Stimulated activated CD8-positive, alpha-beta memory T cell treated with anti-CD3 and anti-CD28 coated beads, Interleukin-12 subunit alpha, Interleukin-12 subunit beta, amount 100 ng/mL, for 1 hour (primary cell): Measurements from ENCODE around the gene CCSER1.
"Not testable (repeated sequence)": the region's sequence is repeated elsewhere in the genome, so short reads cannot be mapped to it uniquely, and the experiment has no call there.

Experiments used
- DNase-seq: peaks from one replicate; pipeline ENCODE4 v3.0.0-alpha.2; 2020; ENCODE audit warnings: low read depth

Gene CCSER1

DNA sequence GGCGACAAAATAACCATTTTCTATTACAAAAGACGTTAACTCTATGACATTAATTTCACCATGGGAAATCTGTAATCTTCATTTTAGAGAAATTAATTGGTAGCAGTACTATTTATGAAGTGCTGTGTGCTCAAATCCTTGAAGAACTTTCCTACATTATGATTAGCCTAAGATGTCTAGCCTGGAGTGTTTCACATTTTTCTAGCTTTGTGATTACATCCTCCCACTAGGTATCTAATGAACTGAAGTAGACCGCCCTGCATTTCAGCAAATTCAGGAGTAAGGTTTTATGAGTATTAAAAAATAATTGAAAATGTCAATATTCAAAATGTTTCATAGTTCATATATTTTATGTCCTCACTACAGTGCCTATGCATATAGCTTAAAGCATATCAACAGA lies 713.1 kb downstream of the CCSER1 start:
- DNase-seq, result no peak

DNA sequence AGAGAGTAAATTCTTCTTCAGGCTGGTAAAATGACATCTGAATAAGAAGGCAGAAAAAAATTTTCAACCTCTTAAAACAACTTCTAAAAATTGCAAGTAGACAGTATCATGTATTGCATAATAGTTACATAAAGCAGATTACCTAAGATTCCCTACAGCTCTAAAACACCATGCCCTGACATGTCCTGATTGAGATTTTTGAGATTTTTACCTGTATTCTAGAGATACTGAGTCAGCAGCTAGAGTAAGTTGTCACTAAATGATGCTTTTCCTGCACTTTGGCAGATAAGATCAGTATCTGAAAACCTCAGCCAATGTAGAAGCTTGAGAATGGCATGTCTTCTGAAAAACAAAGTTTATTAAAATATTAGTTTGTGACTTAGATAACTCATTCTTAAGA lies 713.6 kb downstream of the CCSER1 start:
- no peak for DNase-seq

DNA sequence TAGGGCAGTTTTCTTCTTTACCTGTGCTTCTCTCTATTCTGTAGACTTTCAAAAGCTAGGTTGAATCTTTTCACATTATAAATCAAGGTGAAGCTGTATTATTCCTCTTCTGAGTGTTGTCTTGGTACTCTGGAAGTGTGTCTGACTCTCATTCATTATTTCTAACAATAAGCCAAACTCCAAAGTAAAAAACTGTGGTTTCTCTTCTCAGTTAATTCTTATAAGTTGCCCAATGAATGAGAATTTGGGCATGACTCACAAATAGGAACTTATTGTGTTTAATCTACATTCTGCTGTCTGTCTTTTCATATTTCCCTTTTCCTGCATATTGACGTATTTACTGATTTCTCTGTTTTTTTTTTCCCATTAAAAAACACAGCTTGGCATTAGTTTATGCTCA lies 714.5 kb downstream of the CCSER1 start:
- DNase-seq, result no peak

DNA sequence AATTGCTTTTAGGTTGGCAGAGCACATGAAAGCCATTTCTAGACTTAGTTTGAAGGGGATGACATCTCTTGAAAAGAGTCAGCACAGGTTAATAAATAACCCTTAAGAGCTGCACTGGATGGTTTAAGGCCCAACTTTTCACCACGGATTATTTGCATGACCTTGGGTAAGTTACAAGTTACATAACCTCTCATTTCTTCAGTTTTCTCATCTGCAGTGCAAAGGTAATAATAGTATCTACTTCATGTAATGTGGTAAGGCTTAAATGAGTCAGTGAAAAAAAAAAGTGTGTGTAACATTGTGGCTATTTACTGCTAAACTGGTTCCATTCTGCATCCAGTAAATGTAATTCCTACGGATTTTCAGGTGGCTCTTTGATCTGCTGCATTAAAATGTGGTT lies 715.8 kb downstream of the CCSER1 start:
- DNase-seq, result no peak

DNA sequence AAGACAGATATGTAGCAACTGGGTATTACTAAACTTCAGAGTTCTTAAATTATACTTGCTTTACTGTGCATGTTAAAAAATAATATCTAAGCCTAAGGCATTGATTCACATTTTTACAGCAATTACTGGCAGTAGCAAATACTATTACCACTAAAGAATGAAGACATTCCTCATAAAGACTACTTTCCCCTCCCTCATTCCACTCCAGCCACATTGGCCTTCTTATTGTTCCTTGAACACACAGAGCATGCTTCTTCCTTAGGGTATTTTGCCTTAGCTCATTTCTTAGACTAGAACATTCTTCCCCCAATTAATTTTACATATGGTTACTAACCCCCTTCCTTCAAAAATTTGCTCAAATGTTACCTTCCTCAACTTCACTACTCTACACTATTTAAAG lies 717.0 kb downstream of the CCSER1 start:
- no peak for DNase-seq

DNA sequence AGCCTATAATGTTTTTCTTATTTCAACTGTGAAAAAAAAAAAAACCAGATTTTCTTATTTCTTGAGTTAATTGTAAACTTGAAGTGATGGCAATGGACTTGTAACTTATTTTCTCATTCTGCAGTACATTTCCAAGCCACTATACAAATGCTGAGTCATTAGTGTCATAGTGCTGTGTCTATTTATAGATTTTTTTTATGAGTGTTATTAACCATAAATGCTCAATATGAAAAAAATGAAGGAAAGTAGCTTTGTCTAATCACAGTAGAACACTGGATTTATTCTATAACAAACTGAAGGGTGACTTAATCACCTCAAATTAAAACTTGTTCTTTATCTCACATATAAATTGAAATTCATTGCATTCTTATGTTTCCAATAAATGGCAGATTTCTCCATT lies 718.6 kb downstream of the CCSER1 start:
- no peak for DNase-seq

DNA sequence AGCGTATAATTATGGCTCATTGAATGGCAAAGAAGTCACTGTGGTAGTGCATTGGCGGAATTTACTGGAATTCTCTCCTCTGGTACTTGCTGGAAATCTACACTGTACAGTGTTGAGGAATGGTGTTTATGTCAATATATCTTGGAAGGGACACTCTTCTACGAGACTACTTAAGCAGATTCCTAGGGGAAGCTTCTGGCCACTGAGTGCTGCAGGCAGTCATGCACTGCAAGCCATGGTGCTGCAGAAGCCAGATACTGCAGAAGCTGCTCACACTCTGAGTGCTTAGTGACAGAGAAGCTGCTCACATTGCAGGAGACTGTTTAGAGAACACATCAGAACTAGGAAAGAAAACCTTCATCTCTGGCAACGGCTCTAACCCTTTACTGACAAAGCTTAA lies 725.0 kb downstream of the CCSER1 start:
- no peak for DNase-seq

DNA sequence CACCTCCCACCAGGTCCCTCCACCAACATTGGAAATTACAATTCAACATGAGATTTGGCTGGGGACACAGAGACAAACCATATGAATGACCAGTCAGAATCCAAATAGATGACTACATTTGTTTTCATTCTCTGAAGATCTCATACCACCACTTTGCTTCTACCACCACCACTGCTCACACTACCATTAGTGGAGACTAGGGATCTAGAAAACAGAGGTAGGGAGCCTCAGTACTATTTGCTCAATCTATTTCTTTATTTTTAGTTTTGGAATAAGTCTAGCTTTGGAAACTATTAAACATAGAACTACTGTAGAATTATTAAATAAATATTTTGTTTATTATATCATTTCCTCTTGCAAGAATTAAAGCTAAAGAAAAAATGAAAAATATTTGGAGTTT lies 727.9 kb downstream of the CCSER1 start:
- DNase-seq, result no peak

DNA sequence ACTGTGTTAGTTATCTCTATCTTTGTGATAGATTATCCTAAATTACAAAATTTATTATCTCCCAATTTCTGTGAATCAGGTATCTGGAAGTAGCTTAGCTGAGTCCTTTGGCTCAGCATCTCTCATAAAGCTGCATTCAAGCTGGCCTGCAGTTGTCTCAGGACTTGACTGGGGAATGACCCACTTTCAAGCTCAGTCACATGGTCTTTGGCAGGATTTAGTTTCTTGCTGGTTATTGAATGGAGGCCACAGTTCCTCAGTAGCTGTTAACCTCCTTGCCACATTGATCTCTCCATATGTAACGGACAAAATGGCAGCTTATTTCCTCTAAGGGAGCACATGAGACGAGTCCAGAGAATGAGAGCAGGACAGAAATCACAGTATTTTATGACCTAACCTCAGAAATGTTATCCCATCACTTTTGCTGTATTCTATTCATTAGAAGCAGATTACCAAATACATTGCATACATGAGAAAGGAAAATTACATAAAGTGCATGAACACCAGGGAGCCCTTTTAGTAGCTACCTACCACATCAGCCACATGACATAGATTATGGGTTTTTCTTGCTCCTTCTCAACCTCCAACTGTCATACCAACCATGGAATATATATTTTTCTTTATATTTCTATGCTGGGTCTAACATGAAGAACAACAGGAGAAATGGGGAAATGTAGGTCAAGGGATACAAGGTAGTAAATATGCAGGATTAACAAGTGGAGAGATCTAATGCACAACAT lies 730.1 kb downstream of the CCSER1 start:
- no peak for DNase-seq

DNA sequence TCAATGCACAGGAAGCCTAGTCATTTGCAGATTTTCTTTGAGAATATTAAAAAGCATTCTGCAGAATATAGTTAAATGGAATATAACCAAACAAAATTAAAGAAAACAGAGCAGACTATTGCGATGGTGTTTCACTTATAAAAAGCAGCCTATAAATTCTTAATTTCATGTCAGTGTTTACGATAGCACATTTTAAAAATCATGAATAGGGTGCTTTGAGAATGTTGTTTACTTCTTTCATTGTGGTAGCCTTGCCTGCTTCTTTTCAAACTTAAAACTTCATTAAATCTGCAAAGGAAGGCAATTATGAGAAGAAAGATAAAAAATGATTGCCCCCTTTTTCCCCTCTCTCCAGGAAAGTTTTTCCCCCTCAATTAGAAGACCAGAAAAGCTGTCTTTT lies 748.6 kb downstream of the CCSER1 start:
- DNase-seq, result no peak

DNA sequence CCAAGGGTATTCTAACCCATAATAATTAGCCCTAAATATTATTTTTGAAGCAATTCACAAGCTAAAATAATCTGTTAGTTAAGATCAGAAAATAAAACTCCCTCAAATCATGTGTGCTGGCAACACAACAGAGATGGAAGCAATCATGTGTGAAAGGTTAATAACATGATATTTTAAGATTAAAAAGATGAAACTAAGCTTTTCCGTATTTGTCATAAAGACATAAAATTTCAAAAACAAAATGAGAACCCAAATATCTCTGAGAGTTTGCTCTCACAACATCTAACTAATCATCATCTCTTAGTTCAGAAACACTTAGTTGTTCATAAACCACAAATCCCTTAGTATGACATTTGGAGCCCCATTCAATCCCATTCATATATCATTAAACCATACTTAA lies 749.1 kb downstream of the CCSER1 start:
- DNase-seq, result no peak

DNA sequence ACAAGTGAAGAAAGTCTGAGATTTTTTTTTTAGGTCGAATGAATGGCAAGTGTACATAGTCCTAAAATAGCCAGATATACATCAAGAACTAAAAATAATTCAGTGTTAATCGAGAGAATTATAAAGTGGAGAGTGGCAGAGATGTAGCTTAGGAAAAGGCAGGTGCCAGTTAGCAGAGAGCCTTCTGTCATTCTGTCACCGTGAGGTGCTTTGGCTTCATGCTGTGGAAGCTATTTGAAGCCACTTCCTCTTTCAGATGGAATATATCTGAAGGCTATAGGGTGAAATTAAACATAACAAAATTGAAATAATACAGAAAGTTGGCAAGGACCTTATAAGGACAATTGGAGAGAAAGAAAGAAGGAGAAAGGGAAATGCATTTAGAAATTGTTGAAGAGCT lies 756.3 kb downstream of the CCSER1 start:
- DNase-seq, result no peak

DNA sequence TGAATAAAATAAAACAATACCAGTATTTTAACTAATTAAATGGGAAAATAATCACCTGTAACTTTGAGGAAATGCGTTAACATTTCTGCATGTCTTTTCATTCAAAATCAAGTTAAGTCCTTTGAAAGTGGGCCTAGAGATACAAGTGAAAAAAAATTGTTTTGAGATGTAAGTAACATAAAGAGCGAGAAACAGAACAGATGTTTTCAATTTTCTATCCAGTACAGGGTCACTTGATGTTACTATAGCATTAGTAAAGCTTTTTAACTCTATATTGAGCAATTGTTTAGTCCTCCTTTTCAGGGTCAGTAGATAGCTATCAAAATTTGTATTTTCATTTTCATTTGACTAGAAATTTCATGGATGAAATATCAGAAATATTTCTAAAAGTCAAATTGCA lies 761.4 kb downstream of the CCSER1 start:
- DNase-seq, result no peak

DNA sequence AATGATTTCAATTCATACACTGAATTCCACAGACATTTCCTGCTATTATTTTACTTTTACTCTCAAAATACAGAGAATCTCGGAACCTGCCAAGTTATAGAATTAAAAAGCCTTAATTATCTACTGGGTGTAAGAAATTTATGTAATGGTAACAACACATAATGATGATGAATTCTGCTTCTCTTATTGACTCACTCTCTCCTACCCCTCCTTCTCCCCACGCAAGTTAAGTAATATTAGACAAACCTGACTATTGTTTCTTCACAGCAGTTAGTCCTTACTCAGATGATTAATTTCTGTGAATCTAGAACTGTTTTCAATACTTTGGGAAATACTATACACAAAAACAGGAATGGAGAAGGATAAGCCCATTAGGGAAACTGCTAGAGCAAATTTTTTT lies 762.0 kb downstream of the CCSER1 start:
- DNase-seq, result no peak

DNA sequence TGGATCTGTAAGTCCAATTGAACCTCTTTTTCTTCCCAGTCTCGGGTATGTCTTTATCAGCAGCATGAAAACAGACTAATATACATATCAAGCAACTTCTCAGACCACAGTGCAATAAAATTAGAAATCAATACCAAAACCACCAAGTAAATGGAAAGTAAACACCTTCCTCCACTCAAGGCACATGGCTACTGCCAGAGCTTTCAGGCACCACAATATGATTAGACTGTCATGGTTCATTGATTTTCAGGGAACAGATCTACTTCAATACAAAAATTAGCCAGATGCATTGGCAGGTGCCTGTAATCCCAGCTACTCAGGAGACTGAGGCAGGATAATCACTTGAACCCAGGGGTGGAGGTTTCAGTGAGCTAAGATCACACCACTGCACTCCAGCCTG lies 776.2 kb downstream of the CCSER1 start:
- not testable (repeated sequence) for DNase-seq

DNA sequence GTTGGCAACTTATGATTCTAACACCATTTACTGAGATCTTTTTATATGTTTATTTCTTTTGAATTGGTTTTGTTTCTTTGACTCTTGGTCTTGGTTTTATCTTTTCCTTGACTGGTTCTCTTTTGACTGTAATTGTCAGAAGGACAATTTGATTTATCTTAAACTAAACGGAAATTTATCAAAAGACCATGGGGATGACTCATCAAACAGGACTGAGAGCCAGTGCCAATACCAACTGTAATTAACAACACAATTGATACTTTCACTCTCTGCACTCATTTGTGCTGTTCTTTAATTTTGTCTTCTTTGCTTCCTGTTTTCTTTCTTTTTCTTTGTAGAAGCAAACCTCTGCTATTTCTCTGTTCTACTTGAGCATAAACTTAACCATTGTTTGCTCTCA lies 776.8 kb downstream of the CCSER1 start:
- no peak for DNase-seq

DNA sequence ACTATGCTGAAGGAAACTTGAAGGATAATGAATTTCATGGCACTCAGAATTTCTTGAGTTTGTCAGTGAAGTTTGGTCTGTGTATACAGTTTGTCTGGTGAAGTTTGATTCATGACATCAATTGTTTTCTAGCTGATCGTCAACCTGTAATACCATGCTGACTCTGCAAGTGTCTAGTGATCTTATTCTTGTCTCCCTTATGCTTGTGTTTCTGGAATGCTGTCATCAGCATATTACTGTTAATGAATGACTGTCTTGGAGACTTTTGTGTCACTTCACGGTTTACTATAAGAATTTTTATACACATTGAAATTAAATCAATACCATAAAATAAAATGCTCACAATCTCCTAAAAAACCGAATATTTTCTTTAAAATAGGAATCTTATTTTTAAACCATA lies 779.0 kb downstream of the CCSER1 start:
- DNase-seq, result no peak

DNA sequence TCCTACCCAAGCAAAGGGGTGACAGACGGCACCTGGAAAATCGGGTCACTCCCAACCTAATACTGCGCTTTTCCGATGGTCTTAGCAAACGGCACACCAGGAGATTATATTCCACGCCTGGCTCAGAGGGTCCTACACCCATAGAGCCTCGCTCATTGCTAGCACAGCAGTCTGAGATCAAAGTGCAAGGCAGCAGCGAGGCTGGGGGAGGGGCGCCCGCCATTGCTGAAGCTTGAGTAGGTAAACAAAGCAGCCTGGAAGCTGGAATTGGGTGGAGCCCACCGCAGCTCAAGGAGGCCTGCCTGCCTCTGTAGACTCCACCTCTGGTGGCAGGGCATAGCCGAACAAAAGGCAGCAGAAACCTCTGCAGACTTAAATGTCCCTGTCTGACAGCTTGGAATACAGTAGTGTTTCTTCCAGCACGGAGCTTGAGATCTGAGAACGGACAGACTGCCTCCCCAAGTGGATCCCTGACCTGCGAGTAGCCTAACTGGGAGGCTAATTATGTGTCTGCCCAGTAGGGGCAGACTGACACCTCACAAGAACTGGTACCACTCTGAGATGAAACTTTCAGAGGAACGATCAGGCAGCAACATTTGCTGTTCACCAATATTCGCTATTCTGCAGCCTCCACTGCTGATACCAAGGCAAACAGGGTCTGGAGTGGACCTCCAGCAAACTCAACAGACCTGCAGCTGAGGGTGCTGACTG lies 784.7 kb downstream of the CCSER1 start:
- DNase-seq, result not testable (repeated sequence)

DNA sequence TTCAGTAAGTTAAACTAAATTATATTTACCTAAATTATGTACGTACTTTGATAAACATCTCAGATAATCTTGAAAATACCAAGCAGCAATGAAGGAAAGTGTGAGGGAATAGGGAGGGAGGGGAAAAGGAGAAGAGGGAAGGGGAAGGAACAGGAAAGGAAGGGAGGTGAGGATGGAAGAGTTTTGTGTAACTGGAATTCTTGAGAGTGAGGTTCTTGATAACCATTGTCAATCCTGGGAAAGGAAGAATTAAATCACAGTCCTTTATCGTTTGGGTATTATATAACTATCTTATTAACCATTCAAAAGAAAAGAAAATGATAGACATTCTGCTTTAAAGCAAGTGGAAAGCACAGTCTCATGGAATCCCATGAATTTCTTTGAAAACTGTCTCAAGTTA lies 795.0 kb downstream of the CCSER1 start:
- no peak for DNase-seq

DNA sequence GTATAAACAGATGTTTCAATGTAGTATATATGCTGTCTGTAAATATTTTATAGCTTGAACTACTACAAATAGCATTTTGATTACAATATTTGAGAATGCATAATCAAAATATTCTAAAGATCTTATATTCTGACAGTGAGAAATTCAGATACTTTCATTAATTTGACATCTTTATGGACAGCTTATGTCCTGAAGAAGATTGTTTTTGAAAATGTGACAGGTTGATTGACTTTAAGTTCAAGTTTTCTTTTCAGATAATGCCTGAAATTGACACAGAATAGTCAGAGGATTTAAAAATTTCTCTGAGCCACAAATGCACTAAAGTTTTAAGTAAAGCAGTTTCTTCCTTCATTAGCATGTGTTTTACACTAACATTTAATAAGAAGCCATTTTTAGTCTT lies 799.8 kb downstream of the CCSER1 start:
- no peak for DNase-seq

DNA sequence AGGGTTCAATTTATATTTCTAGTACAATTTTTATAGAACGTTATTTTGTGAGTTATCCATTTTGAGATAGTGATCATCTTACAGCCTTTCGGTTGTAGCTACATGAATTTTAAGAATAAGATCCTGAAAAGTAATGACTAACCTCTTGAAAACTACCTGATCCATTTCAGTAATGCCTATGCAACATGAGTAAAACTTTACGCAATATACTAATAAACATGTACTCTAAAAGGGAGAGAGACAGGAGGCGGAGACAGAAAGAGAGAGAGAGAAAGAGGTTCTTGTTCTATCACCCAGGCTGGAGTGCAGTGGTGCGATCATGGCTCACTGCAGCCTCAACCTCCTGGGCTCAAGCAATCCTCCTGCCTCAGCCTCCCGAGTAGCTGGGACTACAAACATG lies 816.1 kb downstream of the CCSER1 start:
- DNase-seq, result no peak

DNA sequence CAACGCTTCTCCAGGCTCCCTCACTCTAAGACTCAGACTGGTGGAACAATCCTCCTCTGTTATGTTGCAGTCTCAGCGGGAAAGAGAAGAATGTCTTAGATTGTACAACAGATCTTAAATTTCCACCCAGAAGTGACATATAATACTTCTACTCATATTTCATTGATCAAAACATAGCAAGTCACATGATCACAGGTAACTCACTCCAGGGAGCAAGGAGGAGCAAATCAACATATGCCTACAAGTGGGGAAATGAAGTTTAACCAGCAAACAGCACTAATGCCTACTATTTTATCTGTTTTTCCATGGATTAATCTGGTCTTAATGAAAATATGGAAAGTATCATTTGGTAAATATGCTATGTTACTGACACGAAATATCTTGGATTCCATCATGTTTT lies 819.8 kb downstream of the CCSER1 start:
- DNase-seq, result no peak

DNA sequence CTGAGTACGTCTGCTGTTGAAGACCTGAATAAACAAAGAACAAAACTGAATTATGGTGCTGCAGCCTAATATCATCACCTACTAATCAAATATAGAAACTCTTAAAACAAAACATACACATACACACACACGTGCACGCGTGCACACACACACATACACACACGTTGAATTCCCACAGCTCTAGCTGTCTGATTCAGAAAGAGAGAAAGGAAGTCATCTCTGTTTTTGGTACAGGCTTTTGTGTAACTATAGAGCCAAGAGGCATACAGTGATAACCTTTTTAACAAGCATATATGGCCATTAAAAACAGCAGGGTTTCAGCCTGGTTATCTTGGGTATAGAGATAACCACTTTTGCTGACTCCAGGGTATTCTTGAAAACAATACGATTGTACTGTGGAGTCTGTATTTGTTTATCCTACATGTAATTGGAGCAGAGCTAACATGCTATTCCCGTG lies 823.2 kb downstream of the CCSER1 start:
- no peak for DNase-seq

DNA sequence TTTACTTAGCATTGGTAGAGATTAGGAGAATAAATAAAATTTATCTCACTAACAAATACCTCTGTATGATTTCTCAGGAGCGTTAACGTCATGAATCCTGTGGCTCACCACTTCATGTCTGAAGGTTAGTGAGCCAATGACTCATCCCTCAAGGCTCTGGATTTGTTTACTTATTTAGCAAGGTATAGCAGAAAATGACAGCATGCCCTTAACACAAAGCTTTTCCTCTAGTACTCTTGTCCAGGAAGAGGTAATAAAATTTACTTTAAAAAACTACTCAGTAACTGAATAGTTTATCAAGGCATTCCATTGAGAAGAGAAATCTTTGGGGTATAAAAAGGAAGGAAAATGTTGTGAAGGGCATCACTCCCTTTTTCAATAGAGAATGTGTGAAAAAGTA lies 823.8 kb downstream of the CCSER1 start:
- DNase-seq, result no peak
